ENCODE results near the gene SYNE2. TPM values are rescaled to one million over a fixed set of nuclear protein-coding genes. Genes with fewer than 3 reads are reported as not detected.

Gene SYNE2
- total and polyA plus RNA-seq, 4 donors, result 12.0 to 79.9 (median 19.5) TPM

DNA sequence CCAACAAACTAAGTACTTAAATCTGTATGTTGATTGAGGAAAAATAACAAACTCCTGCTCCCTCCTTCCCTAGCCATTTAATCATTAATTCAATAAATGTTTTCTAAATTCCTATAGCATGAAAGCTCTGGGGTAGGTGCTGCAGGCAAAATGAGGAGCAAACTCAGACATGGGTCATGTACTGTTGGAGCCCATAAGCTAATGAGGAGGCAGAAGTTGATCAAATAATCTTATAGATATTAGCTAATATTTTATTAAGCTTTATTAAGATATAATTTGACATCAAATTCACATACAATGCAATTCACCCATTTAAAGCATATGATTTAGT lies 70.6 kb downstream of the SYNE2 start:
- Histone ChIP-seq H3K4me3 (ENCODE audit: low read depth in 1 of 3, low read length in 3 of 3) (no peak overlapping the region), H3K27me3 (ENCODE audit: control insufficient read depth in 4 of 4, insufficient read depth in 4 of 4, low read length in 3 of 4) (no peaks in the 10 kb centered on the region), H3K9me3 (ENCODE audit: control insufficient read depth in 4 of 4, low read length in 3 of 4) (no peaks in the 10 kb centered on the region), H3K4me1 (ENCODE audit: control insufficient read depth in 4 of 4, insufficient read depth in 4 of 4, low read length in 3 of 4) (no peaks in the 10 kb centered on the region), H3K9ac (ENCODE audit: low read depth in 1 of 2, low read length in 2 of 2) (no peak overlapping the region), H3K36me3 (ENCODE audit: control insufficient read depth in 4 of 4, insufficient read depth in 3 of 4, low read depth in 1 of 4, low read length in 3 of 4) (no peaks in the 10 kb centered on the region), H3K27ac (ENCODE audit: low read depth in 1 of 2, low read length in 2 of 2) (no peak overlapping the region)
- DNase-seq (ENCODE audit: low spot score), result no peak
- TF ChIP-seq NR2F2 (IDR thresholded peaks at IDR 0.05) (no peak), JUND (IDR thresholded peaks at IDR 0.05) (no peak), FOXA2 (IDR thresholded peaks at IDR 0.05) (no peak), HNF4G (IDR thresholded peaks at IDR 0.05) (no peak)
- TF ChIP-seq, protein P1, sequence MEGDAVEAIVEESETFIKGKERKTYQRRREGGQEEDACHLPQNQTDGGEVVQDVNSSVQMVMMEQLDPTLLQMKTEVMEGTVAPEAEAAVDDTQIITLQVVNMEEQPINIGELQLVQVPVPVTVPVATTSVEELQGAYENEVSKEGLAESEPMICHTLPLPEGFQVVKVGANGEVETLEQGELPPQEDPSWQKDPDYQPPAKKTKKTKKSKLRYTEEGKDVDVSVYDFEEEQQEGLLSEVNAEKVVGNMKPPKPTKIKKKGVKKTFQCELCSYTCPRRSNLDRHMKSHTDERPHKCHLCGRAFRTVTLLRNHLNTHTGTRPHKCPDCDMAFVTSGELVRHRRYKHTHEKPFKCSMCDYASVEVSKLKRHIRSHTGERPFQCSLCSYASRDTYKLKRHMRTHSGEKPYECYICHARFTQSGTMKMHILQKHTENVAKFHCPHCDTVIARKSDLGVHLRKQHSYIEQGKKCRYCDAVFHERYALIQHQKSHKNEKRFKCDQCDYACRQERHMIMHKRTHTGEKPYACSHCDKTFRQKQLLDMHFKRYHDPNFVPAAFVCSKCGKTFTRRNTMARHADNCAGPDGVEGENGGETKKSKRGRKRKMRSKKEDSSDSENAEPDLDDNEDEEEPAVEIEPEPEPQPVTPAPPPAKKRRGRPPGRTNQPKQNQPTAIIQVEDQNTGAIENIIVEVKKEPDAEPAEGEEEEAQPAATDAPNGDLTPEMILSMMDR (IDR thresholded peaks at IDR 0.05; ENCODE audit: low read depth, low read length, missing input control), result no peak
- TF ChIP-seq, protein P2, sequence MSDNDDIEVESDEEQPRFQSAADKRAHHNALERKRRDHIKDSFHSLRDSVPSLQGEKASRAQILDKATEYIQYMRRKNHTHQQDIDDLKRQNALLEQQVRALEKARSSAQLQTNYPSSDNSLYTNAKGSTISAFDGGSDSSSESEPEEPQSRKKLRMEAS (IDR thresholded peaks at IDR 0.05), result no peak

- Histone ChIP-seq H3K36me3 (ENCODE audit: control insufficient read depth in 4 of 4, insufficient read depth in 3 of 4, low read depth in 1 of 4, low read length in 3 of 4) (no peaks in the 10 kb centered on the region), H3K9me3 (ENCODE audit: control insufficient read depth in 4 of 4, low read length in 3 of 4) (no peaks in the 10 kb centered on the region), H3K9ac (ENCODE audit: low read depth in 1 of 2, low read length in 2 of 2) (no peak overlapping the region), H3K27ac (ENCODE audit: low read depth in 1 of 2, low read length in 2 of 2) (no peak overlapping the region), H3K4me3 (ENCODE audit: low read depth in 1 of 3, low read length in 3 of 3) (no peak overlapping the region), H3K27me3 (ENCODE audit: control insufficient read depth in 4 of 4, insufficient read depth in 4 of 4, low read length in 3 of 4) (no peaks in the 10 kb centered on the region), H3K4me1 (ENCODE audit: control insufficient read depth in 4 of 4, insufficient read depth in 4 of 4, low read length in 3 of 4) (peaks cover 0 to 1% (median 0%) of the 10 kb centered on the region in 4 donors)
- DNase-seq (ENCODE audit: low spot score), result no peak
- no peak for TF ChIP-seq SP1 (IDR thresholded peaks at IDR 0.05)
- TF ChIP-seq, protein P3, sequence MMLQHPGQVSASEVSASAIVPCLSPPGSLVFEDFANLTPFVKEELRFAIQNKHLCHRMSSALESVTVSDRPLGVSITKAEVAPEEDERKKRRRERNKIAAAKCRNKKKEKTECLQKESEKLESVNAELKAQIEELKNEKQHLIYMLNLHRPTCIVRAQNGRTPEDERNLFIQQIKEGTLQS (IDR thresholded peaks at IDR 0.05), result no peak
- no peak for TF ChIP-seq FOXA2 (IDR thresholded peaks at IDR 0.05)
- TF ChIP-seq, protein P2 (IDR thresholded peaks at IDR 0.05), result no peak
These were observed 71.6 kb downstream of the SYNE2 start for GRCh38 chr14:63924375-63924774.

- TF ChIP-seq, protein P4, sequence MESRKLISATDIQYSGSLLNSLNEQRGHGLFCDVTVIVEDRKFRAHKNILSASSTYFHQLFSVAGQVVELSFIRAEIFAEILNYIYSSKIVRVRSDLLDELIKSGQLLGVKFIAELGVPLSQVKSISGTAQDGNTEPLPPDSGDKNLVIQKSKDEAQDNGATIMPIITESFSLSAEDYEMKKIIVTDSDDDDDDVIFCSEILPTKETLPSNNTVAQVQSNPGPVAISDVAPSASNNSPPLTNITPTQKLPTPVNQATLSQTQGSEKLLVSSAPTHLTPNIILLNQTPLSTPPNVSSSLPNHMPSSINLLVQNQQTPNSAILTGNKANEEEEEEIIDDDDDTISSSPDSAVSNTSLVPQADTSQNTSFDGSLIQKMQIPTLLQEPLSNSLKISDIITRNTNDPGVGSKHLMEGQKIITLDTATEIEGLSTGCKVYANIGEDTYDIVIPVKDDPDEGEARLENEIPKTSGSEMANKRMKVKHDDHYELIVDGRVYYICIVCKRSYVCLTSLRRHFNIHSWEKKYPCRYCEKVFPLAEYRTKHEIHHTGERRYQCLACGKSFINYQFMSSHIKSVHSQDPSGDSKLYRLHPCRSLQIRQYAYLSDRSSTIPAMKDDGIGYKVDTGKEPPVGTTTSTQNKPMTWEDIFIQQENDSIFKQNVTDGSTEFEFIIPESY (IDR thresholded peaks at IDR 0.05), result no peak
- no peak for TF ChIP-seq RXRA (IDR thresholded peaks at IDR 0.05)
- TF ChIP-seq, protein P3 (IDR thresholded peaks at IDR 0.05), result no peak
- TF ChIP-seq JUND (IDR thresholded peaks at IDR 0.05), result no peak
- no peak for TF ChIP-seq HNF4A (conservative IDR thresholded peaks at IDR 0.05)
- no peak for TF ChIP-seq HNF4G (IDR thresholded peaks at IDR 0.05)
- TF ChIP-seq NR2F2 (IDR thresholded peaks at IDR 0.05), result no peak
- TF ChIP-seq TAF1 (conservative IDR thresholded peaks at IDR 0.05), result no peak
- no peak for TF ChIP-seq SP1 (IDR thresholded peaks at IDR 0.05)
- TF ChIP-seq GABPA (IDR thresholded peaks at IDR 0.05 in 1 of 2, conservative IDR thresholded peaks at IDR 0.05 in 1 of 2), result no peak
- no peak for TF ChIP-seq EGR1 (IDR thresholded peaks at IDR 0.05; ENCODE audit: low read depth in 2 of 2)
- TF ChIP-seq, protein P5, sequence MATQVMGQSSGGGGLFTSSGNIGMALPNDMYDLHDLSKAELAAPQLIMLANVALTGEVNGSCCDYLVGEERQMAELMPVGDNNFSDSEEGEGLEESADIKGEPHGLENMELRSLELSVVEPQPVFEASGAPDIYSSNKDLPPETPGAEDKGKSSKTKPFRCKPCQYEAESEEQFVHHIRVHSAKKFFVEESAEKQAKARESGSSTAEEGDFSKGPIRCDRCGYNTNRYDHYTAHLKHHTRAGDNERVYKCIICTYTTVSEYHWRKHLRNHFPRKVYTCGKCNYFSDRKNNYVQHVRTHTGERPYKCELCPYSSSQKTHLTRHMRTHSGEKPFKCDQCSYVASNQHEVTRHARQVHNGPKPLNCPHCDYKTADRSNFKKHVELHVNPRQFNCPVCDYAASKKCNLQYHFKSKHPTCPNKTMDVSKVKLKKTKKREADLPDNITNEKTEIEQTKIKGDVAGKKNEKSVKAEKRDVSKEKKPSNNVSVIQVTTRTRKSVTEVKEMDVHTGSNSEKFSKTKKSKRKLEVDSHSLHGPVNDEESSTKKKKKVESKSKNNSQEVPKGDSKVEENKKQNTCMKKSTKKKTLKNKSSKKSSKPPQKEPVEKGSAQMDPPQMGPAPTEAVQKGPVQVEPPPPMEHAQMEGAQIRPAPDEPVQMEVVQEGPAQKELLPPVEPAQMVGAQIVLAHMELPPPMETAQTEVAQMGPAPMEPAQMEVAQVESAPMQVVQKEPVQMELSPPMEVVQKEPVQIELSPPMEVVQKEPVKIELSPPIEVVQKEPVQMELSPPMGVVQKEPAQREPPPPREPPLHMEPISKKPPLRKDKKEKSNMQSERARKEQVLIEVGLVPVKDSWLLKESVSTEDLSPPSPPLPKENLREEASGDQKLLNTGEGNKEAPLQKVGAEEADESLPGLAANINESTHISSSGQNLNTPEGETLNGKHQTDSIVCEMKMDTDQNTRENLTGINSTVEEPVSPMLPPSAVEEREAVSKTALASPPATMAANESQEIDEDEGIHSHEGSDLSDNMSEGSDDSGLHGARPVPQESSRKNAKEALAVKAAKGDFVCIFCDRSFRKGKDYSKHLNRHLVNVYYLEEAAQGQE (IDR thresholded peaks at IDR 0.05), result no peak
- Histone ChIP-seq H3K27ac (ENCODE audit: low read depth in 1 of 2, low read length in 2 of 2) (no peak overlapping the region), H3K27me3 (ENCODE audit: control insufficient read depth in 4 of 4, insufficient read depth in 4 of 4, low read length in 3 of 4) (no peaks in the 10 kb centered on the region), H3K9me3 (ENCODE audit: control insufficient read depth in 4 of 4, low read length in 3 of 4) (no peaks in the 10 kb centered on the region), H3K36me3 (ENCODE audit: control insufficient read depth in 4 of 4, insufficient read depth in 3 of 4, low read depth in 1 of 4, low read length in 3 of 4) (no peaks in the 10 kb centered on the region), H3K9ac (ENCODE audit: low read depth in 1 of 2, low read length in 2 of 2) (no peak overlapping the region), H3K4me3 (ENCODE audit: low read depth in 1 of 3, low read length in 3 of 3) (no peak overlapping the region), H3K4me1 (ENCODE audit: control insufficient read depth in 4 of 4, insufficient read depth in 4 of 4, low read length in 3 of 4) (peaks cover 0 to 1% (median 0%) of the 10 kb centered on the region in 4 donors)
- 88% methylated on average over 2 of the region's 2 CpGs for WGBS
- no peak for DNase-seq (ENCODE audit: low spot score)
These were observed 73.8 kb downstream of the SYNE2 start for GRCh38 chr14:63926641-63927040.

Measured in liver (tissue), 9 donors.